A549 (cell line): ENCODE measurements around the gene CA7. TPM values are rescaled to one million over a fixed set of nuclear protein-coding genes. Genes with fewer than 3 reads are reported as not detected.

Experiments used
- ATAC-seq, 2 experiments: fragments of 200-7000 bp in 1 of 2; fragments of >200 bp in 1 of 2; cut with Nextera tagmentation in 1 of 2; cut with Tn5 transposase in 1 of 2; 3 replicates each; pipeline versions ENCODE4 v1.8.0 to v1.9.1; 2018 to 2020; ENCODE audit warnings: mild to moderate bottlenecking in 1 of 2, moderate library complexity in 1 of 2
- CTCF ChIA-PET: fragments of 300-600 bp; sonication (Branson Sonifier 250); formaldehyde crosslinking; extraction: SDS; loops from one replicate; lab custom pipeline; 2021; ENCODE audit warnings: antibody characterized with exemption, inconsistent platforms; lab: Yijun Ruan, JAX
- POLR2A ChIA-PET: fragments of 350-600 bp; formaldehyde crosslinking; extraction: SDS; loops from one replicate; lab custom pipeline; 2021; ENCODE audit warnings: antibody characterized with exemption, inconsistent platforms; lab: Yijun Ruan, JAX
- DNase-seq, 2 experiments: peaks; one replicate each; pipeline versions ENCODE4 v3.0.0 to v3.0.0-alpha.2; 2011 to 2016; ENCODE audit warnings: low read depth in 1 of 2, low spot score in 1 of 2
- FAIRE-seq: peaks from 2 replicates; lab custom pipeline; 2011; peaks lifted over from hg19 to GRCh38; lab: Jason Lieb, UNC
- H3K27ac ChIP-seq, 2 experiments: fragments of >200 bp; sonication (Bioruptor Twin); formaldehyde crosslinking; 3 replicates each; pipeline ENCODE4 v1.5.1; 2016 to 2017
- H3K4me1 ChIP-seq: fragments of >200 bp; sonication (Bioruptor Twin); formaldehyde crosslinking; 3 replicates; pipeline ENCODE4 v1.6.1; 2016
- H3K4me2 ChIP-seq: fragments of >200 bp; sonication (Bioruptor Twin); formaldehyde crosslinking; 3 replicates; pipeline ENCODE4 v1.6.1; 2016
- H3K4me3 ChIP-seq: fragments of >200 bp; sonication (Bioruptor Twin); formaldehyde crosslinking; 3 replicates; pipeline ENCODE4 v1.5.1; 2016
- H3K9me3 ChIP-seq: fragments of >200 bp; sonication (Bioruptor Twin); formaldehyde crosslinking; 3 replicates; pipeline ENCODE4 v1.6.1; 2016
- BHLHE40 ChIP-seq: IDR thresholded peaks from 2 replicates; pipeline ENCODE4 v1.6.1; 2012; ENCODE audit warnings: low read depth, low read length, inconsistent platforms
- CBX8 ChIP-seq: fragments of 200-600 bp; sonication (generic); IDR thresholded peaks from 2 replicates; pipeline ENCODE4 v1.6.1; 2016
- CTCF ChIP-seq: fragments of >200 bp; sonication (Bioruptor Twin); formaldehyde crosslinking; IDR thresholded peaks from 3 replicates; pipeline ENCODE4 v1.5.1; 2016
- EHF ChIP-seq: fragments of 250-450 bp; sonication (Bioruptor Pico); IDR thresholded peaks from 2 replicates; pipeline ENCODE4 v1.5.0; 2020; ENCODE audit warnings: mild to moderate bottlenecking
- EP300 ChIP-seq, 2 experiments: fragments of >200 bp; sonication (Bioruptor Twin); formaldehyde crosslinking; IDR thresholded peaks; 2 replicates in 1 of 2; 3 replicates in 1 of 2; pipeline ENCODE4 v1.6.1; 2016 to 2017
- FOXS1 ChIP-seq: fragments of 250-450 bp; sonication (Bioruptor Pico); IDR thresholded peaks from 2 replicates; pipeline ENCODE4 v1.5.0; 2020; ENCODE audit warnings: mild to moderate bottlenecking, moderate library complexity
- GATA3 ChIP-seq: IDR thresholded peaks from 2 replicates; pipeline ENCODE4 v1.6.1; 2012; ENCODE audit warnings: borderline replicate concordance
- HDAC2 ChIP-seq: fragments of 200-600 bp; sonication (generic); IDR thresholded peaks from 2 replicates; pipeline ENCODE4 v1.6.1; 2016
- HEYL ChIP-seq: fragments of 250-450 bp; sonication (Bioruptor Pico); IDR thresholded peaks from 2 replicates; pipeline ENCODE4 v1.8.0; 2021; ENCODE audit warnings: mild to moderate bottlenecking, moderate library complexity
- HMGXB4 ChIP-seq: fragments of 250-450 bp; sonication (Bioruptor Pico); IDR thresholded peaks from 2 replicates; pipeline ENCODE4 v1.5.0; 2021; ENCODE audit warnings: mild to moderate bottlenecking, moderate library complexity, borderline replicate concordance
- HOXB13 ChIP-seq: fragments of 250-450 bp; sonication (Bioruptor Pico); IDR thresholded peaks from 2 replicates; pipeline ENCODE4 v1.5.0; 2020; ENCODE audit warnings: low read depth, mild to moderate bottlenecking, moderate library complexity
- HOXB5 ChIP-seq: fragments of 250-450 bp; sonication (Bioruptor Pico); IDR thresholded peaks from 2 replicates; pipeline ENCODE4 v1.5.0; 2020; ENCODE audit warnings: mild to moderate bottlenecking, moderate library complexity
- POLR2A ChIP-seq: IDR thresholded peaks from 2 replicates; pipeline ENCODE4 v1.6.1; 2012; ENCODE audit warnings: mild to moderate bottlenecking, low read length
- POLR2AphosphoS2 ChIP-seq: conservative IDR thresholded peaks from 2 replicates; pipeline ENCODE4 v1.6.1; 2012; ENCODE audit warnings: low read length, improper control_type of control experiment, inconsistent platforms
- RARB ChIP-seq: fragments of 250-450 bp; sonication (Bioruptor Pico); IDR thresholded peaks from 2 replicates; pipeline ENCODE4 v1.8.0; 2021; ENCODE audit warnings: mild to moderate bottlenecking, moderate library complexity
- RFX5 ChIP-seq: fragments of 450-650 bp; IDR thresholded peaks from 2 replicates; pipeline ENCODE4 v1.7.1; 2014; ENCODE audit warnings: antibody characterized with exemption, mild to moderate bottlenecking, moderate library complexity
- TP53 ChIP-seq: fragments of 250-450 bp; sonication (Bioruptor Pico); IDR thresholded peaks from 2 replicates; pipeline ENCODE4 v1.5.0; 2021; ENCODE audit warnings: mild to moderate bottlenecking, moderate library complexity
- ZC3H11A ChIP-seq: fragments of 450-650 bp; IDR thresholded peaks from 2 replicates; pipeline ENCODE4 v1.6.1; 2014; ENCODE audit warnings: antibody characterized with exemption, mild to moderate bottlenecking
- ZFP36 ChIP-seq: fragments of 450-650 bp; IDR thresholded peaks from 2 replicates; pipeline ENCODE4 v1.6.1; 2014; ENCODE audit warnings: borderline replicate concordance; ENCODE audit not compliant: partially characterized antibody
- WGBS: methylation state at CpG from one replicate; pipeline ENCODE4 v1.1.6; 2017; ENCODE audit errors: missing lambda C conversion rate; 5-methylcytosine and 5-hydroxymethylcytosine counted together
- polyA plus RNA-seq, 4 experiments: library from polyadenylated mRNA; depleted of rRNA in 3 of 4; stranded (reverse); fragments of >200 nt; fragmentation: RNase III in 1 of 4; extraction: RNeasy Plus Mini Kit Qiagen cat#74134 plus additional on column Dnase treatment in 1 of 4; gene quantifications; 2 replicates in 3 of 4; 3 replicates in 1 of 4; pipeline ENCODE4 v1.2.3, GENCODE V29; 2011 to 2017
- TF ChIP-seq, protein P1 (sequence below): IDR thresholded peaks from 2 replicates; pipeline ENCODE4 v1.6.1; 2012; ENCODE audit warnings: low read depth, borderline replicate concordance
- TF ChIP-seq, protein P2 (sequence below): IDR thresholded peaks from 2 replicates; pipeline ENCODE4 v1.6.1; 2012
- TF ChIP-seq, protein P3 (sequence below): fragments of 450-650 bp; IDR thresholded peaks from 2 replicates; pipeline ENCODE4 v1.6.1; 2014; ENCODE audit warnings: antibody characterized with exemption

The CA7 gene
- polyA plus RNA-seq, 2 of the 4 experiments (the other 2 are of a cell fraction) = not detected

GRCh38 chr16:66888647-66889615 is 44.7 kb downstream of the CA7 start:
- CTCF ChIA-PET = interaction anchor here (0.7 to 40.8 kb wide), 4 partner anchors 8 to 266 kb away, joined by 3 to 837 read pairs (median 6); partner anchors contain the start of genes CDH16 and RRAD
- WGBS = 85% methylated on average over 6 of the region's 6 CpGs
- H3K4me1 ChIP-seq = peaks cover 7% of the 10 kb centered on the region; the same call in 1 of the 3 replicates
- no peaks in the 10 kb centered on the region for H3K9me3 ChIP-seq
- no peak for TF ChIP-seq HMGXB4 (CRISPR knock-in tag)
- no peak for TF ChIP-seq RARB (CRISPR knock-in tag)
- no peak for TF ChIP-seq TP53 (CRISPR knock-in tag)
- TF ChIP-seq CBX8 = no peak
- TF ChIP-seq EP300 (IDR thresholded peaks at IDR 0.05) = no peak
- TF ChIP-seq HOXB13 (CRISPR knock-in tag) = no peak
- no peak for TF ChIP-seq FOXS1
- TF ChIP-seq HOXB5 (CRISPR knock-in tag) = no peak
- TF ChIP-seq EHF (CRISPR knock-in tag) = no peak
- no peak for TF ChIP-seq HEYL (CRISPR knock-in tag)
- TF ChIP-seq ZFP36 = no peak
- no peak for TF ChIP-seq ZC3H11A
- no peak for TF ChIP-seq BHLHE40
- no peak for TF ChIP-seq RFX5
- no peak for TF ChIP-seq GATA3
- TF ChIP-seq, protein P1, sequence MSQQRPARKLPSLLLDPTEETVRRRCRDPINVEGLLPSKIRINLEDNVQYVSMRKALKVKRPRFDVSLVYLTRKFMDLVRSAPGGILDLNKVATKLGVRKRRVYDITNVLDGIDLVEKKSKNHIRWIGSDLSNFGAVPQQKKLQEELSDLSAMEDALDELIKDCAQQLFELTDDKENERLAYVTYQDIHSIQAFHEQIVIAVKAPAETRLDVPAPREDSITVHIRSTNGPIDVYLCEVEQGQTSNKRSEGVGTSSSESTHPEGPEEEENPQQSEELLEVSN = no peak
- no peak for TF ChIP-seq CTCF
- TF ChIP-seq, protein P2, sequence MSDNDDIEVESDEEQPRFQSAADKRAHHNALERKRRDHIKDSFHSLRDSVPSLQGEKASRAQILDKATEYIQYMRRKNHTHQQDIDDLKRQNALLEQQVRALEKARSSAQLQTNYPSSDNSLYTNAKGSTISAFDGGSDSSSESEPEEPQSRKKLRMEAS = no peak
- no peak for TF ChIP-seq POLR2A
- no peak overlapping the region for H3K4me2 ChIP-seq
- DNase-seq (no peak), ATAC-seq (no peak), FAIRE-seq (no peak)
- no peak overlapping the region for H3K4me3 ChIP-seq
- POLR2A ChIA-PET = no interaction called here
- no peak overlapping the region for H3K27ac ChIP-seq

- DNase-seq (no peak), ATAC-seq (no peak), FAIRE-seq (no peak)
- WGBS = 64% methylated on average over 4 of the region's 4 CpGs
- Histone ChIP-seq H3K4me2 (no peak overlapping the region), H3K9me3 (no peaks in the 10 kb centered on the region), H3K4me3 (no peak overlapping the region), H3K4me1 (peaks cover 7% of the 10 kb centered on the region; the same call in 1 of the 3 replicates), H3K27ac (no peak overlapping the region)
- TF ChIP-seq ZC3H11A (no peak), HDAC2 (no peak), POLR2AphosphoS2 (no peak)
- TF ChIP-seq, protein P3, sequence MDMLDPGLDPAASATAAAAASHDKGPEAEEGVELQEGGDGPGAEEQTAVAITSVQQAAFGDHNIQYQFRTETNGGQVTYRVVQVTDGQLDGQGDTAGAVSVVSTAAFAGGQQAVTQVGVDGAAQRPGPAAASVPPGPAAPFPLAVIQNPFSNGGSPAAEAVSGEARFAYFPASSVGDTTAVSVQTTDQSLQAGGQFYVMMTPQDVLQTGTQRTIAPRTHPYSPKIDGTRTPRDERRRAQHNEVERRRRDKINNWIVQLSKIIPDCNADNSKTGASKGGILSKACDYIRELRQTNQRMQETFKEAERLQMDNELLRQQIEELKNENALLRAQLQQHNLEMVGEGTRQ = no peak
- TF ChIP-seq, protein P2 = no peak
- POLR2A ChIA-PET = no interaction called here
- CTCF ChIA-PET = interaction anchor here (0.6 to 40.8 kb wide), 5 partner anchors 8 to 265 kb away, joined by 3 to 837 read pairs (median 3); partner anchors contain the start of genes CDH16 and RRAD
These were observed 45.4 kb downstream of the CA7 start for GRCh38 chr16:66889622-66890021.
